GM13976 (cell line): ENCODE results near the gene TREM1.

ENCODE experiments used
- DNase-seq: peaks from one replicate; pipeline ENCODE4 v3.0.0; 2012; ENCODE audit warnings: low spot score
- in situ Hi-C: fragments of 300-500 bp; cut with MboI; formaldehyde crosslinking; loops from one replicate; pipeline ENCODE4 v1.12.0; 2022; ENCODE audit warnings: low sequenced_read_pairs, mixed read lengths, inconsistent platforms; ENCODE audit not compliant: unreplicated experiment
- TF ChIP-seq, protein P1 (sequence below): IDR thresholded peaks from 2 replicates; pipeline ENCODE4 v1.5.1; 2012; ENCODE audit warnings: borderline replicate concordance, mild to moderate bottlenecking; ENCODE audit not compliant: insufficient read depth; ENCODE audit errors: extremely low read depth, missing control alignments, control extremely low read depth

TREM1 gene

DNA sequence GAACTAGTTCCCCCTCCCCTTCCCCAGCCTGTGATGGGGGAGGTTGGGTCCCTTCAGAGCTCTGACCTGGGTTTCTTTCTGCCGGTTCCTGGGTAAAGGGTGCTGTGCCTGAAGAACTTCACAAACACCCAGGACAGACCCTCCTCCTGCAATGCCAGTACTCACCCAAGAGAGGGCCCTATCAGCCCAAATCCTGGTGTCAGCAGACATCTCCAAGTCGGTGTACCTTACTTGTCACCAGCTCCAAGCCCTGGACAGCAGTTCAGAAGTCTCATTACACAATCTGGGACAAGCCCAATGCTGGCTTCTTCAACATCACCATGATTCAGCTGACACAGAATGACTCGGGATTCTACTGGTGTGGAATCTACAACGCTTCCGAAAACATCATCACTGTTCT, 57.9 kb downstream of the TREM1 start:
- TF ChIP-seq, protein P1, sequence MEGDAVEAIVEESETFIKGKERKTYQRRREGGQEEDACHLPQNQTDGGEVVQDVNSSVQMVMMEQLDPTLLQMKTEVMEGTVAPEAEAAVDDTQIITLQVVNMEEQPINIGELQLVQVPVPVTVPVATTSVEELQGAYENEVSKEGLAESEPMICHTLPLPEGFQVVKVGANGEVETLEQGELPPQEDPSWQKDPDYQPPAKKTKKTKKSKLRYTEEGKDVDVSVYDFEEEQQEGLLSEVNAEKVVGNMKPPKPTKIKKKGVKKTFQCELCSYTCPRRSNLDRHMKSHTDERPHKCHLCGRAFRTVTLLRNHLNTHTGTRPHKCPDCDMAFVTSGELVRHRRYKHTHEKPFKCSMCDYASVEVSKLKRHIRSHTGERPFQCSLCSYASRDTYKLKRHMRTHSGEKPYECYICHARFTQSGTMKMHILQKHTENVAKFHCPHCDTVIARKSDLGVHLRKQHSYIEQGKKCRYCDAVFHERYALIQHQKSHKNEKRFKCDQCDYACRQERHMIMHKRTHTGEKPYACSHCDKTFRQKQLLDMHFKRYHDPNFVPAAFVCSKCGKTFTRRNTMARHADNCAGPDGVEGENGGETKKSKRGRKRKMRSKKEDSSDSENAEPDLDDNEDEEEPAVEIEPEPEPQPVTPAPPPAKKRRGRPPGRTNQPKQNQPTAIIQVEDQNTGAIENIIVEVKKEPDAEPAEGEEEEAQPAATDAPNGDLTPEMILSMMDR: no peak
- in situ Hi-C loops: no loop called here
- DNase-seq: no peak

DNA sequence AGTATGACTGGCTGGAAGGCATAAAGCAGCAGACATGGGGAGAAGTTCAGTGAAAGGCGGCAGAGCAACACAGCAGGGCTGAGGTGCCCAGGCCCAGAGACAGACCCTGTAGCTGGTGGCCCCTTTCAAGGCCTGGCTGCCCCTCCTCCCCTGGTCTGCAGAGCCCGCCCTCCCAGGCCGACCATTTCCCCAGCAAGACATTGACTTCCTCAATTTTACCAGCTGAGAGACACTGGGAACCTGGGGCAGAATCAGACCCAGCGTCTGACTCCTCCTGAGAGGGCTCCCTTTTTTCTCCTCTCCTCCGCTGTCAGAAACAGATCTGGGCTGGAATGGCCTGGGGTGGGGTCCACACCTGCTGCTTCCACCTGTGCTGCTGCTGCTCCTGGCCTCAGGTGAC, 58.4 kb downstream of the TREM1 start, which contains the start of gene TREML4:
TSS of gene TREML4 (plus strand) at position 254 of the 400 bp plus-strand sequence. CDS start at position 333, 79 bp downstream.
- TF ChIP-seq, protein P1: no peak
- no peak for DNase-seq
- in situ Hi-C loops: no loop called here

DNA sequence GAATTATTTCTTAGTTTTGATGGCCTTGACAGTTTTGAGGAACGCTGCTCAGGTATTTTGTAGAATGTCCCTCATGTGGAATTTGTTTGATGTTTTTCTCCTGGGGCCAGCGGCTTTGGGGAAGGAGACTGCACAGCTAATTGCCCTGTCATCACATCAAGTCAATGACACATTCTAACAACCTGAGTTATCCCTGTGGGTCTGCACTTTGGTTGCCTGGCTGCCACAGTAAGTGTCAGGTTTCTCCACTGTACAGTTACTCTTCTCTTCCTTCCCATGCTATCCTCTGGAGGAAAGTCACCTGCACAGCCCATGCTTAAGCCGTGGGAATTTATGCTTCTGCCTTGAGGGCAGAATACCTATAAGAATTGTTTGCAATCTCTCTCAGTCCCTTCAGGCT, 59.7 kb downstream of the TREM1 start:
- no peak for DNase-seq
- TF ChIP-seq, protein P1: no peak
- in situ Hi-C loops: no loop called here

DNA sequence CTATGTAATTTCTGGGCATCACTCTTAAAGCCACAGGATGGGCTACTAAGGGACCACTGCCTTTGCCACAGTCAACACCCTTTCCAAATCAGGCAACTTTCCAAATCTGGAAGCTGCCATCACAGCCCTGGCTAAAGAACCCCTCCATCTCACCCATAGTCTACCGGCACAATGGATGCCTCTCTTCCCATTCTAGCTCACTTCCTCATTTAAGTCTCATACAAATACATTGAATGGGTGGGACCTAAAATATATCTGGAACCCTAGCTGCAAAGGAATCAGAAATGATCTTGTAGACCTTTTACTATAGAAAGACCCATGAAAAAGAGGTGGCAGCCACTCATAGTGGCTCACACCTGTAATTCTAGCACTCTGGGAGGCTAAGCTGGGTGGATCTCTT, 61.7 kb downstream of the TREM1 start:
- in situ Hi-C loops: no loop called here
- TF ChIP-seq, protein P1: no peak
- no peak for DNase-seq
